Esophagus muscularis mucosa (tissue), 4 donors: ENCODE results near the gene NKX3-2.

Experiments used
- CTCF ChIP-seq, 3 experiments: fragments of 200-600 bp in 2 of 3; fragments of 450-650 bp in 1 of 3; sonication (generic) in 2 of 3; IDR thresholded peaks; one replicate each; pipeline ENCODE4 v1.5.1; 2017 to 2019; ENCODE audit warnings: antibody characterized with exemption in 3 of 3, mild to moderate bottlenecking in 2 of 3, moderate library complexity in 1 of 3
- EP300 ChIP-seq: sonication (generic); formaldehyde crosslinking; IDR thresholded peaks from one replicate; pipeline ENCODE4 v1.6.1; 2017; ENCODE audit warnings: antibody characterized with exemption
- POLR2A ChIP-seq: fragments of 450-650 bp; IDR thresholded peaks from one replicate; pipeline ENCODE4 v1.6.1; 2017; ENCODE audit warnings: antibody characterized with exemption, moderate library complexity, mild to moderate bottlenecking, low read depth
- POLR2AphosphoS5 ChIP-seq, 2 donors: sonication (generic); formaldehyde crosslinking; IDR thresholded peaks; one replicate each; pipeline ENCODE4 v1.6.1; 2017; ENCODE audit warnings: antibody characterized with exemption in 2 of 2

GRCh38 chr4:13547485-13548041 is 3.3 kb upstream of the NKX3-2 start:
- no peak for TF ChIP-seq POLR2A
- TF ChIP-seq CTCF (IDR thresholded peaks at IDR 0.05), result no peak
- no peak for TF ChIP-seq EP300
- TF ChIP-seq POLR2AphosphoS5 (IDR thresholded peaks at IDR 0.05), result no peak
